Measurements from ENCODE around the gene PFKM.
A peak's percentile ranks its signal among the peaks of the same experiment; 100 is the strongest.

PFKM gene

GRCh38 chr12:48164451-48164850, 45.3 kb downstream of the PFKM start:
- no peak for FAIRE-seq
- DNase-seq (ENCODE audit: insufficient read length, low spot score): no peak
- TF ChIP-seq POLR2AphosphoS5 (IDR thresholded peaks at IDR 0.05; ENCODE audit: low read depth, low read length) (no peak), POLR2A (IDR thresholded peaks at IDR 0.05; ENCODE audit: low read depth, low read length) (no peak), SPI1 (IDR thresholded peaks at IDR 0.05; ENCODE audit: low read depth, low read length) (no peak), PAX5 (IDR thresholded peaks at IDR 0.05; ENCODE audit: insufficient read depth, low read length, severe bottlenecking) (no peak), POU2F2 (IDR thresholded peaks at IDR 0.05; ENCODE audit: low read depth, low read length) (no peak), TAF1 (IDR thresholded peaks at IDR 0.05; ENCODE audit: low read depth, low read length) (no peak)

- TF ChIP-seq POLR2AphosphoS5 (IDR thresholded peaks at IDR 0.05; ENCODE audit: low read depth, low read length): no peak
- TF ChIP-seq TAF1 (IDR thresholded peaks at IDR 0.05; ENCODE audit: low read depth, low read length): no peak
- no peak for TF ChIP-seq POU2F2 (IDR thresholded peaks at IDR 0.05; ENCODE audit: low read depth, low read length)
- no peak for TF ChIP-seq POLR2A (IDR thresholded peaks at IDR 0.05; ENCODE audit: low read depth, low read length)
- TF ChIP-seq SPI1 (IDR thresholded peaks at IDR 0.05; ENCODE audit: low read depth, low read length): no peak
- TF ChIP-seq PAX5 (IDR thresholded peaks at IDR 0.05; ENCODE audit: insufficient read depth, low read length, severe bottlenecking): no peak
- FAIRE-seq: peak; percentile 93
- DNase-seq (ENCODE audit: insufficient read length, low spot score): no peak
These were observed 46.2 kb downstream of the PFKM start for GRCh38 chr12:48165089-48165981.

DNA sequence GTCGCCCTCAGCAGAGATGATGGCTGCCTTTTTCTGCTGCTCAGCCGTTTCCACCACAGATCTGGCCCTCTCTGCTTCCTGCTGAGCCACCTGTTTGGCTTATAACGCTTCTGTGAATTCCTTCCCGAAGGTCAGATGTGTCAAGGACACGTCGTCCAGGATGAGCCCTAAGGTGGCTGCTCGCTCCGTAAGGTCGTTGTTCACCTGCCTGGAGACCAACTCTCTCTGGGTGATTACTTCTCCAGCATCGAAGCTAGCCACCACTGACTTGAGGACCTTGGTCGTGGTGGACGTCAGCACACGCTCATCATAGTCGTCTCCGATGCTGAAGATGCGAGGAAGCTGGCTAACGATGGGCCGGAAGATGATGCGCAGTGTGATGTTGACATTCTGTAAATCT, 49.8 kb downstream of the PFKM start:
- peak; percentile 13 for FAIRE-seq
- no peak for TF ChIP-seq PAX5 (IDR thresholded peaks at IDR 0.05; ENCODE audit: insufficient read depth, low read length, severe bottlenecking)
- no peak for TF ChIP-seq SPI1 (IDR thresholded peaks at IDR 0.05; ENCODE audit: low read depth, low read length)
- TF ChIP-seq TAF1 (IDR thresholded peaks at IDR 0.05; ENCODE audit: low read depth, low read length): no peak
- no peak for TF ChIP-seq POLR2A (IDR thresholded peaks at IDR 0.05; ENCODE audit: low read depth, low read length)
- TF ChIP-seq POLR2AphosphoS5 (IDR thresholded peaks at IDR 0.05; ENCODE audit: low read depth, low read length): no peak
- TF ChIP-seq POU2F2 (IDR thresholded peaks at IDR 0.05; ENCODE audit: low read depth, low read length): no peak
- DNase-seq (ENCODE audit: insufficient read length, low spot score): no peak

GRCh38 chr12:48175613-48176416, 56.7 kb downstream of the PFKM start:
- DNase-seq (ENCODE audit: insufficient read length, low spot score) (no peak), FAIRE-seq (no peak)
- TF ChIP-seq POLR2A (IDR thresholded peaks at IDR 0.05; ENCODE audit: low read depth, low read length): no peak
- no peak for TF ChIP-seq PAX5 (IDR thresholded peaks at IDR 0.05; ENCODE audit: insufficient read depth, low read length, severe bottlenecking)
- TF ChIP-seq SPI1 (IDR thresholded peaks at IDR 0.05; ENCODE audit: low read depth, low read length): no peak
- no peak for TF ChIP-seq TAF1 (IDR thresholded peaks at IDR 0.05; ENCODE audit: low read depth, low read length)
- TF ChIP-seq POU2F2 (IDR thresholded peaks at IDR 0.05; ENCODE audit: low read depth, low read length): no peak
- no peak for TF ChIP-seq POLR2AphosphoS5 (IDR thresholded peaks at IDR 0.05; ENCODE audit: low read depth, low read length)

- FAIRE-seq (no peak), DNase-seq (ENCODE audit: insufficient read length, low spot score) (no peak)
- TF ChIP-seq SPI1 (IDR thresholded peaks at IDR 0.05; ENCODE audit: low read depth, low read length) (no peak), POLR2AphosphoS5 (IDR thresholded peaks at IDR 0.05; ENCODE audit: low read depth, low read length) (no peak), PAX5 (IDR thresholded peaks at IDR 0.05; ENCODE audit: insufficient read depth, low read length, severe bottlenecking) (no peak), POLR2A (IDR thresholded peaks at IDR 0.05; ENCODE audit: low read depth, low read length) (no peak), POU2F2 (IDR thresholded peaks at IDR 0.05; ENCODE audit: low read depth, low read length) (no peak), TAF1 (IDR thresholded peaks at IDR 0.05; ENCODE audit: low read depth, low read length) (no peak)
These were observed 57.2 kb downstream of the PFKM start for GRCh38 chr12:48176417-48176751.

- no peak for FAIRE-seq
- DNase-seq (ENCODE audit: insufficient read length, low spot score): no peak
- TF ChIP-seq SPI1 (IDR thresholded peaks at IDR 0.05; ENCODE audit: low read depth, low read length): no peak
- TF ChIP-seq PAX5 (IDR thresholded peaks at IDR 0.05; ENCODE audit: insufficient read depth, low read length, severe bottlenecking): no peak
- TF ChIP-seq TAF1 (IDR thresholded peaks at IDR 0.05; ENCODE audit: low read depth, low read length): no peak
- no peak for TF ChIP-seq POU2F2 (IDR thresholded peaks at IDR 0.05; ENCODE audit: low read depth, low read length)
- no peak for TF ChIP-seq POLR2A (IDR thresholded peaks at IDR 0.05; ENCODE audit: low read depth, low read length)
These were observed 58.8 kb downstream of the PFKM start for GRCh38 chr12:48177982-48178381.

- DNase-seq (ENCODE audit: insufficient read length, low spot score) (no peak), FAIRE-seq (no peak)
- TF ChIP-seq POU2F2 (IDR thresholded peaks at IDR 0.05; ENCODE audit: low read depth, low read length): no peak
- no peak for TF ChIP-seq PAX5 (IDR thresholded peaks at IDR 0.05; ENCODE audit: insufficient read depth, low read length, severe bottlenecking)
- TF ChIP-seq SPI1 (IDR thresholded peaks at IDR 0.05; ENCODE audit: low read depth, low read length): no peak
- TF ChIP-seq TAF1 (IDR thresholded peaks at IDR 0.05; ENCODE audit: low read depth, low read length): no peak
- TF ChIP-seq POLR2A (IDR thresholded peaks at IDR 0.05; ENCODE audit: low read depth, low read length): no peak
- TF ChIP-seq POLR2AphosphoS5 (IDR thresholded peaks at IDR 0.05; ENCODE audit: low read depth, low read length): no peak
These were observed 60.3 kb downstream of the PFKM start for GRCh38 chr12:48179466-48179865.

DNA sequence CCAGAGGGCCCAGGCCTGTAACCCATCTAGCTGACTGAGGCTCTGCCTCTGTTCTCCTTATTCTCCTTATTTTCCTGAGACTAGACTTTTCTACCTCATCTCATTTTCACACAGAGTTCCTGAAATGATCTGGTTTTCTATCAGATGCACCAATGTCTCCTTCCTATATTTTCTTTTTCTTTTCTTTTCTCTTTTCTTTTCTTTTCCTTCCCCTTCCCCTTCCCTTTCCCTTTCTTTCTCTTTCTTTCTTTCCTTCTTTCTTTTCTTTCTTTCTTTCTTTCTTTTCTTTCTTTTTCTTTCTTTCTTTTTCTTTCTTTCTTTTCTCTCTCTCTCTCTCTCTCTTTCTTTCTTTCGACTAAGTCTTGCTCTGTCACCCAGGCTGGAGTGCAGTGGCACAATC, 61.3 kb downstream of the PFKM start:
- TF ChIP-seq POLR2A (IDR thresholded peaks at IDR 0.05; ENCODE audit: low read depth, low read length) (no peak), SPI1 (IDR thresholded peaks at IDR 0.05; ENCODE audit: low read depth, low read length) (no peak), POLR2AphosphoS5 (IDR thresholded peaks at IDR 0.05; ENCODE audit: low read depth, low read length) (no peak), POU2F2 (IDR thresholded peaks at IDR 0.05; ENCODE audit: low read depth, low read length) (no peak), PAX5 (IDR thresholded peaks at IDR 0.05; ENCODE audit: insufficient read depth, low read length, severe bottlenecking) (no peak), TAF1 (IDR thresholded peaks at IDR 0.05; ENCODE audit: low read depth, low read length) (no peak)
- DNase-seq (ENCODE audit: insufficient read length, low spot score): no peak
- no peak for FAIRE-seq
